PC-3 (cell line): Measurements from ENCODE around the gene VWA3B. TPM values are rescaled to one million over a fixed set of nuclear protein-coding genes. Genes with fewer than 3 reads are reported as not detected.

Experiments used
- ATAC-seq: fragments of 200-7000 bp; cut with Tn5 transposase; 2 replicates; pipeline ENCODE4 v1.9.1; 2020; ENCODE audit warnings: mild to moderate bottlenecking, moderate library complexity
- BruUV-seq: library from RNA; stranded (reverse); fragments of 400-500 nt; replicated peaks from 2 replicates; lab custom pipeline; 2021; lab: Mats Ljungman, UMichigan
- CTCF ChIA-PET: fragments of 300-600 bp; sonication (Branson Sonifier 250); formaldehyde crosslinking; loops from one replicate; lab custom pipeline; 2022; ENCODE audit warnings: antibody characterized with exemption; lab: Charles Lee
- POLR2A ChIA-PET: fragments of 300-600 bp; sonication (Branson Sonifier 250); formaldehyde crosslinking; loops from one replicate; lab custom pipeline; 2022; ENCODE audit warnings: antibody characterized with exemption; ENCODE audit not compliant: unreplicated experiment; lab: Charles Lee
- DNase-seq: peaks from one replicate; pipeline ENCODE4 v3.0.0-alpha.2; 2015
- H2AFZ ChIP-seq: fragments of 300-600 bp; sonication (generic); 2 replicates; pipeline ENCODE4 v1.6.0; 2016; ENCODE audit warnings: antibody characterized with exemption, low read length
- H3F3A ChIP-seq: fragments of 300-600 bp; sonication (generic); one replicate; pipeline ENCODE4 v1.6.0; 2017; ENCODE audit warnings: antibody characterized with exemption, low read length, control low read depth, mild to moderate bottlenecking; ENCODE audit not compliant: unreplicated experiment
- H3K27ac ChIP-seq: fragments of 300-600 bp; sonication (generic); 2 replicates; pipeline ENCODE4 v1.5.1; 2016; ENCODE audit warnings: mild to moderate bottlenecking, low read length
- H3K27me3 ChIP-seq: fragments of 300-600 bp; sonication (generic); 2 replicates; pipeline ENCODE4 v1.6.1; 2016; ENCODE audit warnings: low read length, mixed read lengths
- H3K36me3 ChIP-seq: fragments of 300-600 bp; sonication (generic); 2 replicates; pipeline ENCODE4 v1.6.1; 2016; ENCODE audit warnings: low read depth, mixed run types, low read length, mixed read lengths
- H3K4me1 ChIP-seq: fragments of 300-600 bp; sonication (generic); 2 replicates; pipeline ENCODE4 v1.5.1; 2016; ENCODE audit warnings: low read length; ENCODE audit not compliant: insufficient read depth
- H3K4me2 ChIP-seq: fragments of 300-600 bp; sonication (generic); 2 replicates; pipeline ENCODE4 v1.6.0; 2016; ENCODE audit warnings: low read length
- H3K4me3 ChIP-seq: fragments of 300-600 bp; sonication (generic); 2 replicates; pipeline ENCODE4 v1.5.1; 2016; ENCODE audit warnings: mild to moderate bottlenecking, low read length, mixed read lengths
- H3K79me2 ChIP-seq: fragments of 300-600 bp; sonication (generic); 2 replicates; pipeline ENCODE4 v1.6.1; 2017; ENCODE audit warnings: low read length, mixed read lengths
- H3K9ac ChIP-seq: fragments of 300-600 bp; sonication (generic); 2 replicates; pipeline ENCODE4 v1.6.0; 2016; ENCODE audit warnings: mild to moderate bottlenecking, low read length
- H3K9me2 ChIP-seq: fragments of 300-600 bp; sonication (generic); replicated peaks from 2 replicates; pipeline ENCODE4 v1.6.1; 2016; ENCODE audit warnings: mixed run types, low read length, mixed read lengths
- H3K9me3 ChIP-seq: fragments of 300-600 bp; sonication (generic); 2 replicates; pipeline ENCODE4 v1.6.1; 2016; ENCODE audit warnings: low read length, mixed read lengths
- H4K20me1 ChIP-seq: fragments of 300-600 bp; sonication (generic); 2 replicates; pipeline ENCODE4 v1.6.1; 2016; ENCODE audit warnings: low read length, mixed read lengths
- CTCF ChIP-seq: fragments of 300-600 bp; sonication (generic); conservative IDR thresholded peaks from 2 replicates; pipeline ENCODE4 v1.5.1; 2017; ENCODE audit warnings: antibody characterized with exemption, low read depth, mild to moderate bottlenecking, low read length
- EZH2 ChIP-seq: fragments of 300-600 bp; sonication (generic); IDR thresholded peaks from one replicate; pipeline ENCODE4 v1.6.1; 2017; ENCODE audit warnings: antibody characterized with exemption, mild to moderate bottlenecking, low read length; ENCODE audit not compliant: unreplicated experiment
- EZH2phosphoT487 ChIP-seq: fragments of 300-600 bp; sonication (generic); IDR thresholded peaks from 2 replicates; pipeline ENCODE4 v1.6.1; 2018; ENCODE audit warnings: mild to moderate bottlenecking, antibody characterized with exemption, low read length, borderline replicate concordance
- intact Hi-C: fragments of 100-400 bp; cut with micrococcal nuclease; formaldehyde crosslinking; loops from 2 replicates; pipeline ENCODE4 v1.9.0; 2023
- total RNA-seq: library from RNA; depleted of rRNA; stranded (reverse); fragments of >200 nt; gene quantifications from 2 replicates; pipeline ENCODE4 v1.2.3, GENCODE V29; 2014

Gene VWA3B
- total RNA-seq, 1 experiment from 2014 or later = not detected

- Histone ChIP-seq H2AFZ (no peak overlapping the region), H3K4me3 (no peak overlapping the region), H3K4me2 (no peak overlapping the region), H3F3A (no peaks in the 10 kb centered on the region), H3K9me3 (no peaks in the 10 kb centered on the region), H3K79me2 (no peaks in the 10 kb centered on the region), H3K27me3 (no peaks in the 10 kb centered on the region), H3K9me2 (no peaks in the 10 kb centered on the region), H3K27ac (no peak overlapping the region), H3K4me1 (no peaks in the 10 kb centered on the region), H4K20me1 (no peaks in the 10 kb centered on the region), H3K36me3 (no peaks in the 10 kb centered on the region), H3K9ac (no peak overlapping the region)
- DNase-seq = no peak
- ChIA-PET POLR2A (no interaction called here), CTCF (no interaction called here)
- no peak for ATAC-seq
- no peak for TF ChIP-seq EZH2phosphoT487
- TF ChIP-seq CTCF = no peak
- TF ChIP-seq EZH2 = no peak
- intact Hi-C loops = no loop called here
- BruUV-seq = no TSS peak
These were observed 150.0 kb downstream of the VWA3B start for GRCh38 chr2:98236935-98237334.

GRCh38 chr2:98240786-98241398 is 153.9 kb downstream of the VWA3B start:
- H2AFZ ChIP-seq = no peak overlapping the region
- no peak overlapping the region for H3K4me2 ChIP-seq
- no peaks in the 10 kb centered on the region for H4K20me1 ChIP-seq
- H3K27ac ChIP-seq = no peak overlapping the region
- H3K9ac ChIP-seq = no peak overlapping the region
- H3K27me3 ChIP-seq = no peaks in the 10 kb centered on the region
- no peak for TF ChIP-seq CTCF
- DNase-seq (peak; percentile 6), ATAC-seq (no peak)
- BruUV-seq = no TSS peak
- H3K4me1 ChIP-seq = no peaks in the 10 kb centered on the region
- H3K4me3 ChIP-seq = no peak overlapping the region
- no peaks in the 10 kb centered on the region for H3K9me2 ChIP-seq
- ChIA-PET POLR2A (no interaction called here), CTCF (no interaction called here)
- no peaks in the 10 kb centered on the region for H3K79me2 ChIP-seq
- H3K36me3 ChIP-seq = no peaks in the 10 kb centered on the region
- intact Hi-C loops = no loop called here
- no peaks in the 10 kb centered on the region for H3K9me3 ChIP-seq
- no peaks in the 10 kb centered on the region for H3F3A ChIP-seq

GRCh38 chr2:98241592-98241991 is 154.6 kb downstream of the VWA3B start:
- H3K9ac ChIP-seq = no peak overlapping the region
- no peaks in the 10 kb centered on the region for H3K27me3 ChIP-seq
- no peaks in the 10 kb centered on the region for H3F3A ChIP-seq
- no peak overlapping the region for H3K4me2 ChIP-seq
- H3K27ac ChIP-seq = no peak overlapping the region
- DNase-seq (no peak), ATAC-seq (no peak)
- H3K9me2 ChIP-seq = no peaks in the 10 kb centered on the region
- H3K4me1 ChIP-seq = no peaks in the 10 kb centered on the region
- no peaks in the 10 kb centered on the region for H3K79me2 ChIP-seq
- TF ChIP-seq EZH2 (no peak), EZH2phosphoT487 (no peak), CTCF (no peak)
- ChIA-PET CTCF (no interaction called here), POLR2A (no interaction called here)
- H4K20me1 ChIP-seq = no peaks in the 10 kb centered on the region
- no peak overlapping the region for H3K4me3 ChIP-seq
- no peak overlapping the region for H2AFZ ChIP-seq
- intact Hi-C loops = no loop called here
- 0 out of 2 replicates have a peak, but pooled peaks cover 2% of the 10 kb centered on the region for H3K9me3 ChIP-seq
- BruUV-seq = no TSS peak
- H3K36me3 ChIP-seq = no peaks in the 10 kb centered on the region
